Activated CD8-positive, alpha-beta T cell treated with anti-CD3 and anti-CD28 coated beads for 36 hours (primary cell): Measurements from ENCODE around the gene MTFP1. TPM values are rescaled to one million over a fixed set of nuclear protein-coding genes. Genes with fewer than 3 reads are reported as not detected.

Source experiments
- ATAC-seq: fragments of 200-7000 bp; cut with Tn5 transposase; one replicate; pipeline ENCODE4 v1.10.0; 2021; ENCODE audit warnings: mild to moderate bottlenecking, moderate library complexity
- CTCF ChIA-PET: fragments of 350-600 bp; sonication (Branson Sonifier 250); formaldehyde crosslinking; loops from one replicate; lab custom pipeline; 2021; ENCODE audit warnings: antibody characterized with exemption; lab: Charles Lee
- POLR2A ChIA-PET: fragments of 350-600 bp; sonication (Branson Sonifier 250); formaldehyde crosslinking; loops from one replicate; lab custom pipeline; 2021; ENCODE audit warnings: antibody characterized with exemption; lab: Charles Lee
- DNase-seq: peaks from one replicate; pipeline ENCODE4 v3.0.0-alpha.2; 2020
- H3K27ac Mint-ChIP-seq: one replicate; pipeline ENCODE4 v1.8.0; 2021; ENCODE audit warnings: mild to moderate bottlenecking, mixed read lengths
- H3K27me3 Mint-ChIP-seq: one replicate; pipeline ENCODE4 v1.8.0; 2021; ENCODE audit warnings: mixed read lengths
- H3K36me3 Mint-ChIP-seq: one replicate; pipeline ENCODE4 v1.8.0; 2021; ENCODE audit warnings: low read depth, mixed read lengths
- H3K4me1 Mint-ChIP-seq: one replicate; pipeline ENCODE4 v1.8.0; 2021; ENCODE audit warnings: low read depth, mixed read lengths
- H3K4me3 Mint-ChIP-seq: one replicate; pipeline ENCODE4 v1.8.0; 2021; ENCODE audit warnings: mild to moderate bottlenecking, moderate library complexity, mixed read lengths
- H3K9me3 Mint-ChIP-seq: one replicate; pipeline ENCODE4 v1.8.0; 2021; ENCODE audit warnings: mixed read lengths
- CTCF ChIP-seq: fragments of 200-600 bp; IDR thresholded peaks from one replicate; pipeline ENCODE4 v1.8.0; 2022; ENCODE audit warnings: antibody characterized with exemption, mild to moderate bottlenecking
- intact Hi-C: fragments of 100-400 bp; cut with micrococcal nuclease; formaldehyde crosslinking; loops from one replicate; pipeline ENCODE4 v1.10.0; 2022
- total RNA-seq, 2 experiments: library from RNA; stranded (reverse); gene quantifications; one replicate each; pipeline ENCODE4 v1.2.3, GENCODE V29; 2021

The MTFP1 gene
- total RNA-seq, 2 experiments from 2014 or later: 89.8 to 93.8 TPM

- no peaks in the 10 kb centered on the region for H3K27me3 Mint-ChIP-seq
Measured at GRCh38 chr22:30426388-30427353, 1.1 kb downstream of the MTFP1 start.

DNA sequence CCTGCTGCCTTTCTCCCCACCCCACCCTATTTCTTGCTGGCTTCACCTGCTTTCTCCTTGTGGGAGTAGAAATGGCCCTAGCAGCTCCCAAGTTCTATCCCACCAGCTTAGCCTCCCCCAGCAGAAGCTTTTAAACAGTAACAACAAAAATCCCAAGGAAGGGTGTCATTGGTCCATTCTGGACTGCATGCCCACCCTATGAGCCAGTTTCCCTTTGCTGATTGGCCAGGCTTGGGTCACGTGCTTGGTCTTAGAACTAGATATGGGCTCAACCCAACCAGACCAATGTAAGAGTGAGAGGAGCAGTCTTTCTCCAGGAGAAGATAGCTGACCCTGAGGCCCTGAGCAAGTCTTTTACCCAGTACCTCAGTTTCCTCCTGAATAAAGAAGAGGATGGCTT lies 2.3 kb downstream of the MTFP1 start:
- H3K4me1 Mint-ChIP-seq: peaks cover 13% of the 10 kb centered on the region
- POLR2A ChIA-PET: interaction anchor here (0.6 to 5.9 kb wide), 2 partner anchors 8 to 15 kb away, joined by 3 to 78 read pairs; no protein-coding TSS in a partner anchor

More at GRCh38 chr22:30426388-30427353, 1.1 kb downstream of the MTFP1 start:
- H3K9me3 Mint-ChIP-seq: no peaks in the 10 kb centered on the region
- ChIA-PET CTCF (interaction anchor here (0.7 to 9.0 kb wide), 13 partner anchors 9 to 162 kb away, joined by 3 to 138 read pairs (median 5); partner anchors contain the start of genes CASTOR1, RNF215 and SEC14L2), POLR2A (interaction anchor here (0.7 to 5.9 kb wide), 9 partner anchors 9 to 147 kb away, joined by 3 to 78 read pairs (median 5); partner anchors contain the start of gene CASTOR1)
- peak; percentile 47 for ATAC-seq
- H3K36me3 Mint-ChIP-seq: peaks cover 50% of the 10 kb centered on the region
- H3K27ac Mint-ChIP-seq: peak overlapping the region; percentile 96
- intact Hi-C loops: no loop called here
- peak overlapping the region; percentile 93 for H3K4me3 Mint-ChIP-seq
- peak; percentile 96 for DNase-seq
- peak; percentile 65 for TF ChIP-seq CTCF
- H3K4me1 Mint-ChIP-seq: peaks cover 25% of the 10 kb centered on the region

GRCh38 chr22:30429887-30430286 lies 4.3 kb downstream of the MTFP1 start:
- intact Hi-C loops: no loop called here
- H3K36me3 Mint-ChIP-seq: peaks cover 47% of the 10 kb centered on the region
- DNase-seq (no peak), ATAC-seq (no peak)
- no peak for TF ChIP-seq CTCF
- H3K9me3 Mint-ChIP-seq: peaks cover 2% of the 10 kb centered on the region
- no peak overlapping the region for H3K27ac Mint-ChIP-seq
- CTCF ChIA-PET: interaction anchor here (1.9 to 2.0 kb wide), 2 partner anchors 39 to 142 kb away, joined by 7 read pairs; no protein-coding TSS in a partner anchor
- no peak overlapping the region for H3K4me3 Mint-ChIP-seq
- no peaks in the 10 kb centered on the region for H3K27me3 Mint-ChIP-seq
- H3K4me1 Mint-ChIP-seq: peaks cover 29% of the 10 kb centered on the region
- POLR2A ChIA-PET: no interaction called here

More for the DNA sequence above, 2.3 kb downstream of the MTFP1 start:
- CTCF ChIA-PET: interaction anchor here (0.9 to 9.0 kb wide), 3 partner anchors 18 to 140 kb away, joined by 3 to 138 read pairs (median 4); partner anchors contain the start of gene RNF215
- DNase-seq (no peak), ATAC-seq (no peak)
- Mint-ChIP-seq H3K4me3 (no peak overlapping the region), H3K9me3 (no peaks in the 10 kb centered on the region), H3K27ac (peak overlapping the region; percentile 20), H3K27me3 (no peaks in the 10 kb centered on the region), H3K36me3 (peaks cover 39% of the 10 kb centered on the region)
- TF ChIP-seq CTCF: no peak
- intact Hi-C loops: no loop called here

DNA sequence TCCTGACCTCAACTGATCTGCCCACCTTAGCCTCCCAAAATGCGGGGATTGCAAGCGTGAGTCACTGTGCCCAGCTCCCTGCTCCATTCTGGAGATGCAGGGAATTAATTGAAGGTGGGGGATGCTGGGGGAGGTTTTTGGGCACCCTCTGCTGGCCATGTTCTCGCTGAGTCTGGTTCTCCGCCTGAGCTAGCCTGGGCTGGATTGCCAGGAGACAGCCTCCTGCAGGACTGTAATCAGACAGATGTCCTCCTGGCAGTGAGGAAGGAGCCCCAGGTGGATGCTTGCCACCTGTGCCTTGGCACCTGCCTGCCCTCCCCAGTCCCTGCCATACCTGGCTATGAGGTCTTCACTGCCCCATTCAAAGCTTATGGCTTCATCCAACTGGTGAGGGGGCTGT lies 5.4 kb downstream of the MTFP1 start:
- H3K4me1 Mint-ChIP-seq: peaks cover 39% of the 10 kb centered on the region
- POLR2A ChIA-PET: no interaction called here
- H3K27me3 Mint-ChIP-seq: no peaks in the 10 kb centered on the region
- H3K9me3 Mint-ChIP-seq: peaks cover 2% of the 10 kb centered on the region
- H3K27ac Mint-ChIP-seq: no peak overlapping the region
- no peak overlapping the region for H3K4me3 Mint-ChIP-seq
- no peak for TF ChIP-seq CTCF
- no peak for DNase-seq
- H3K36me3 Mint-ChIP-seq: peaks cover 51% of the 10 kb centered on the region
- intact Hi-C loops: no loop called here
- no peak for ATAC-seq
- CTCF ChIA-PET: interaction anchor here (0.9 to 2.0 kb wide), 5 partner anchors 20 to 143 kb away, joined by 3 to 7 read pairs (median 3); partner anchors contain the start of gene SEC14L2
